K562 (cell line): ENCODE results near the gene WNT11. TPM values are rescaled to one million over a fixed set of nuclear protein-coding genes. Genes with fewer than 3 reads are reported as not detected.

Experiments
- ATAC-seq: fragments of 200-7000 bp; cut with Tn5 transposase; 3 replicates; pipeline ENCODE4 v1.9.1; 2020; ENCODE audit warnings: moderate library complexity
- BruUV-seq: library from RNA; stranded (reverse); fragments of 400-500 nt; replicated peaks from 2 replicates; lab custom pipeline; 2021; lab: Mats Ljungman, UMichigan
- CTCF ChIA-PET: fragments of 300-600 bp; formaldehyde crosslinking; extraction: SDS; loops from one replicate; lab custom pipeline; 2021; ENCODE audit warnings: low intra/inter-chr PET ratio; lab: Yijun Ruan, JAX
- POLR2A ChIA-PET: fragments of 300-600, 350-650 bp; sonication (Branson Sonifier 250); formaldehyde crosslinking; extraction: SDS; loops from one replicate; lab custom pipeline; 2021; ENCODE audit warnings: antibody characterized with exemption, inconsistent platforms; lab: Yijun Ruan, JAX
- DNase-seq, 4 experiments: peaks; one replicate each; pipeline versions ENCODE4 v3.0.0 to v3.0.0-alpha.2; 2011 to 2018; ENCODE audit warnings: low spot score in 3 of 4, mixed read lengths in 3 of 4; ENCODE audit errors: extremely low read depth in 1 of 4
- FAIRE-seq: peaks from 2 replicates; lab custom pipeline; 2011; peaks lifted over from hg19 to GRCh38; lab: Jason Lieb, UNC
- H2AFZ ChIP-seq: 2 replicates; pipeline ENCODE4 v1.6.0; 2011; ENCODE audit warnings: low read depth, low read length, control low read depth, inconsistent platforms
- H3K27ac ChIP-seq: fragments of 200-600 bp; 3 replicates; pipeline ENCODE4 v1.8.0; 2011; ENCODE audit warnings: low read depth, mild to moderate bottlenecking, control low read depth, inconsistent platforms, low read length, moderate library complexity, mixed read lengths; ENCODE audit errors: extremely low read depth
- H3K27me3 ChIP-seq, 2 experiments: fragments of 300-600 bp in 1 of 2; 2 replicates in 1 of 2; 3 replicates in 1 of 2; pipeline versions ENCODE4 v1.6.0 to v1.8.0; 2011; ENCODE audit warnings: inconsistent platforms in 2 of 2, low read length in 2 of 2, mild to moderate bottlenecking in 1 of 2, mixed read lengths in 1 of 2, moderate library complexity in 1 of 2; ENCODE audit not compliant: control insufficient read depth in 2 of 2, insufficient read depth in 2 of 2
- H3K36me3 ChIP-seq: fragments of 300-600 bp; 3 replicates; pipeline ENCODE4 v1.8.0; 2011; ENCODE audit warnings: mild to moderate bottlenecking, low read length, inconsistent platforms; ENCODE audit not compliant: control insufficient read depth, insufficient read depth
- H3K4me1 ChIP-seq, 2 experiments: fragments of 200-600 bp in 1 of 2; replicated peaks in 1 of 2; 2 replicates in 1 of 2; 3 replicates in 1 of 2; pipeline versions ENCODE4 v1.5.1 to v1.8.0; 2011; ENCODE audit warnings: inconsistent platforms in 2 of 2, low read length in 2 of 2, mild to moderate bottlenecking in 1 of 2, mixed read lengths in 1 of 2, moderate library complexity in 1 of 2; ENCODE audit not compliant: control insufficient read depth in 2 of 2, insufficient read depth in 2 of 2
- H3K4me2 ChIP-seq: 2 replicates; pipeline ENCODE4 v1.6.1; 2011; ENCODE audit warnings: low read length, control low read depth, inconsistent platforms, mixed read lengths; ENCODE audit not compliant: insufficient read depth
- H3K4me3 ChIP-seq: fragments of 200-600 bp; sonication (generic), shearing (Covaris generic); 2 replicates; pipeline ENCODE4 v1.5.1; 2016; ENCODE audit warnings: control low read depth, inconsistent platforms
- H3K79me2 ChIP-seq: fragments of 200-600 bp; 3 replicates; pipeline ENCODE4 v1.8.0; 2011; ENCODE audit warnings: low read length, inconsistent platforms; ENCODE audit not compliant: control insufficient read depth, insufficient read depth
- H3K9ac ChIP-seq, 2 experiments: 2 replicates each; pipeline versions ENCODE4 v1.6.0 to v1.6.1; 2011; ENCODE audit warnings: low read depth in 2 of 2, low read length in 2 of 2, control low read depth in 1 of 2, inconsistent platforms in 1 of 2, mild to moderate bottlenecking in 1 of 2, mixed read lengths in 1 of 2; ENCODE audit not compliant: insufficient read depth in 1 of 2
- H3K9me1 ChIP-seq: one replicate; pipeline ENCODE4 v1.6.0; 2011; ENCODE audit warnings: inconsistent platforms, mild to moderate bottlenecking, low read length, moderate library complexity; ENCODE audit not compliant: control insufficient read depth, insufficient read depth
- H3K9me3 ChIP-seq: replicated peaks from 2 replicates; pipeline ENCODE4 v1.5.1; 2011; ENCODE audit warnings: low read depth, low read length, inconsistent platforms; ENCODE audit not compliant: control insufficient read depth, insufficient read depth
- H4K20me1 ChIP-seq: replicated peaks from 2 replicates; pipeline ENCODE4 v1.6.1; 2011; ENCODE audit warnings: low read length, inconsistent platforms, mixed read lengths; ENCODE audit not compliant: control insufficient read depth, insufficient read depth
- CBX5 ChIP-seq: IDR thresholded peaks from 2 replicates; pipeline ENCODE4 v1.6.1; 2014; ENCODE audit warnings: low read depth, borderline replicate concordance
- SAFB ChIP-seq: fragments of 200-400 bp; formaldehyde crosslinking; IDR thresholded peaks from 2 replicates; pipeline ENCODE4 v1.6.1; 2017; ENCODE audit warnings: low read depth, low read length, borderline replicate concordance
- ZNF75A ChIP-seq: fragments of 450-650 bp; formaldehyde crosslinking; IDR thresholded peaks from 2 replicates; pipeline ENCODE4 v1.4.0; 2020; ENCODE audit warnings: mild to moderate bottlenecking
- whole genome bisulfite sequencing: fragments of 100-300 bp; shearing (Covaris generic); methylation state at CpG from one replicate; pipeline ENCODE4 v1.1.6; 2016; ENCODE audit warnings: low coverage, mixed read lengths; ENCODE audit not compliant: insufficient coverage; ENCODE audit errors: missing lambda C conversion rate; 5-methylcytosine and 5-hydroxymethylcytosine counted together
- in situ Hi-C: fragments of 300-500 bp; cut with MboI; formaldehyde crosslinking; loops from 4 replicates; pipeline ENCODE4 v1.15.0; 2018; ENCODE audit warnings: inconsistent platforms, mixed read lengths
- intact Hi-C: fragments of 100-400 bp; cut with micrococcal nuclease; formaldehyde crosslinking; loops from 2 replicates; pipeline ENCODE4 v1.14.2; 2022
- polyA plus RNA-seq, 8 experiments: library from polyadenylated mRNA; depleted of rRNA in 4 of 8; stranded (reverse) in 5 of 8; unstranded in 3 of 8; fragments of >200 nt; fragmentation: Nextera tagmentation in 2 of 8; fragmentation: Illumina TruSeq in 1 of 8; extraction: Ambion mirVana in 2 of 8; extraction: Trizol in 1 of 8; gene quantifications; 2 replicates each; pipeline versions ENCODE4 v1.2.1 to v1.2.3, GENCODE V29; 2011 to 2014; ENCODE audit warnings: inconsistent platforms in 1 of 8, missing spikeins in 1 of 8
- total RNA-seq, 7 experiments: library from RNA; depleted of rRNA in 6 of 7; stranded (reverse); fragments of >200 nt in 6 of 7; fragmentation: Illumina TruSeq in 2 of 7; extraction: Trizol in 2 of 7; gene quantifications; 2 replicates each; pipeline versions ENCODE4 v1.2.1 to v1.2.3, GENCODE V29; 2011 to 2021; ENCODE audit warnings: low replicate concordance in 1 of 7
- TF ChIP-seq, protein P1 (sequence below): fragments of 200-800 bp; sonication (Bioruptor generic); IDR thresholded peaks from 2 replicates; pipeline ENCODE4 v1.6.1; 2017; ENCODE audit warnings: missing genetic modification characterization, missing compliant biosample characterization
- TF ChIP-seq, protein P2 (sequence below): sonication (generic); formaldehyde crosslinking; IDR thresholded peaks from 2 replicates; pipeline ENCODE4 v1.8.1; 2023; ENCODE audit warnings: mild to moderate bottlenecking, missing genetic modification reagents
- TF ChIP-seq, protein P3 (sequence below): sonication (generic); formaldehyde crosslinking; IDR thresholded peaks from 2 replicates; pipeline ENCODE4 v1.8.0; 2023; ENCODE audit warnings: mild to moderate bottlenecking, missing genetic modification reagents
- TF ChIP-seq, protein P4 (sequence below): fragments of 450-650 bp; formaldehyde crosslinking; IDR thresholded peaks from 2 replicates; pipeline ENCODE4 v1.4.0; 2020; ENCODE audit warnings: mild to moderate bottlenecking, moderate library complexity

WNT11 gene
- total and polyA plus RNA-seq, 9 of the 15 experiments (the other 6 are each of a cell fraction or from before 2014, with no cell fraction given): 0.03 to 0.20 (median 0.09) TPM; not detected in 4

DNA sequence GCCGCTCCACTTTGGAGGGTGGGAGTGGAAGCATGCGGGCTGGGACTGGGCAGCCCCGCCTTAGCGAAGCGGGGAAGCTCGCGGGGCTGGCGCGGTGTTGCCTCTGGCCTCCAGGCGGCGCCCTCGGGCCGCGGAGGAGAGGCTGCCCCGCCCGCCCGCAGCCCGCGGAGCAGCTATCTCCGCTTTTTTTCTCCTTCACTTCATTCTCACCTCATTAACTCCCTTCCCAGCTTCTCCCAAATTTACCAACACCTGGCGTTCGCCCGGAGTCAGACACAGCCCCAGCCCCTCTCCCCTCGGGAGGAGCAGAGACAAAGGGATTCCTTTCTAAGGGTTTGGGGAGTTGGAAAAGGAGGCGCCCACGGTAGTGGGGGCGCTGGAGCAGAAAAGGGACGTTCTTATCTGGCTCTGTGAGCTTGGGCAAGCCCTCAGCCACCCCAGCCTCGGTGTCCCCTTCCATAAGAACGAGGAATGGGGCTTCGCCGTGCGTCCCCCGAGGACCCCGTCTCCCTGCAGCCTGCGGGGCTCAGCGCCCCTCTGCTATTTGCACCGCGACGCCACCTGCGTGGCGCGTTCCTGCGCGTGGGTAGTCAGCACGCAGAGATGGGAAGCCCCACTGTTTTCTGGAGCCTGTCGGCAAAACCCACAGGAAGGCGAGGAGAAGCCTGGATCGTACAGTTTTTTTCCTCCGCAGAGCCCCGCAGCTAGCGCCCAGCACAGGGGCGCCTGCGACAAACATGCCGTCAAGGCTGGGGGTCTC, 1.5 kb upstream of the WNT11 start:
- in situ Hi-C loops (no loop called here), intact Hi-C loops (loop anchor here (1.0 to 10.0 kb wide), 4 partner anchors 56 to 477 kb away; no protein-coding TSS in a partner anchor)
- ATAC-seq (peak; percentile 90), DNase-seq (peak; percentile 87 to 92 (median 90)), FAIRE-seq (no peak)
- peak overlapping the region; percentile 16 to 74; a peak in 3 of 4 replicates for H3K9ac ChIP-seq
- no peaks in the 10 kb centered on the region for H3K79me2 ChIP-seq
- H3K9me3 ChIP-seq: no peaks in the 10 kb centered on the region
- no peaks in the 10 kb centered on the region for H4K20me1 ChIP-seq
- 25% methylated on average over 40 of the region's 55 CpGs for WGBS
- H3K27ac ChIP-seq: no peak overlapping the region
- no TSS peak for BruUV-seq
- H3K36me3 ChIP-seq: no peaks in the 10 kb centered on the region
- peak overlapping the region; percentile 46 for H3K4me3 ChIP-seq
- H3K27me3 ChIP-seq: peaks cover 0 to 29% of the 10 kb centered on the region in 2 experiments; a peak in 2 of 5 replicates
- H3K4me2 ChIP-seq: peak overlapping the region; percentile 72
- peak overlapping the region; percentile 70 for H2AFZ ChIP-seq
- POLR2A ChIA-PET: interaction anchor here (0.7 to 0.8 kb wide), 2 partner anchors 213 kb away, joined by 3 read pairs; no protein-coding TSS in a partner anchor
- peaks cover 18 to 59% of the 10 kb centered on the region in 2 experiments; a peak in 4 of 5 replicates for H3K4me1 ChIP-seq
- CTCF ChIA-PET: interaction anchor here (0.6 to 1.7 kb wide), 6 partner anchors 82 to 981 kb away, joined by 3 to 29 read pairs (median 5); no protein-coding TSS in a partner anchor
- H3K9me1 ChIP-seq: no peaks in the 10 kb centered on the region
- TF ChIP-seq, protein P1, sequence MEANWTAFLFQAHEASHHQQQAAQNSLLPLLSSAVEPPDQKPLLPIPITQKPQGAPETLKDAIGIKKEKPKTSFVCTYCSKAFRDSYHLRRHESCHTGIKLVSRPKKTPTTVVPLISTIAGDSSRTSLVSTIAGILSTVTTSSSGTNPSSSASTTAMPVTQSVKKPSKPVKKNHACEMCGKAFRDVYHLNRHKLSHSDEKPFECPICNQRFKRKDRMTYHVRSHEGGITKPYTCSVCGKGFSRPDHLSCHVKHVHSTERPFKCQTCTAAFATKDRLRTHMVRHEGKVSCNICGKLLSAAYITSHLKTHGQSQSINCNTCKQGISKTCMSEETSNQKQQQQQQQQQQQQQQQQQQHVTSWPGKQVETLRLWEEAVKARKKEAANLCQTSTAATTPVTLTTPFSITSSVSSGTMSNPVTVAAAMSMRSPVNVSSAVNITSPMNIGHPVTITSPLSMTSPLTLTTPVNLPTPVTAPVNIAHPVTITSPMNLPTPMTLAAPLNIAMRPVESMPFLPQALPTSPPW (CRISPR knock-in tag): peak; percentile 98
- TF ChIP-seq, protein P2, sequence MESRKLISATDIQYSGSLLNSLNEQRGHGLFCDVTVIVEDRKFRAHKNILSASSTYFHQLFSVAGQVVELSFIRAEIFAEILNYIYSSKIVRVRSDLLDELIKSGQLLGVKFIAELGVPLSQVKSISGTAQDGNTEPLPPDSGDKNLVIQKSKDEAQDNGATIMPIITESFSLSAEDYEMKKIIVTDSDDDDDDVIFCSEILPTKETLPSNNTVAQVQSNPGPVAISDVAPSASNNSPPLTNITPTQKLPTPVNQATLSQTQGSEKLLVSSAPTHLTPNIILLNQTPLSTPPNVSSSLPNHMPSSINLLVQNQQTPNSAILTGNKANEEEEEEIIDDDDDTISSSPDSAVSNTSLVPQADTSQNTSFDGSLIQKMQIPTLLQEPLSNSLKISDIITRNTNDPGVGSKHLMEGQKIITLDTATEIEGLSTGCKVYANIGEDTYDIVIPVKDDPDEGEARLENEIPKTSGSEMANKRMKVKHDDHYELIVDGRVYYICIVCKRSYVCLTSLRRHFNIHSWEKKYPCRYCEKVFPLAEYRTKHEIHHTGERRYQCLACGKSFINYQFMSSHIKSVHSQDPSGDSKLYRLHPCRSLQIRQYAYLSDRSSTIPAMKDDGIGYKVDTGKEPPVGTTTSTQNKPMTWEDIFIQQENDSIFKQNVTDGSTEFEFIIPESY (CRISPR knock-in tag): peak; percentile 69
- no peak for TF ChIP-seq CBX5
- no peak for TF ChIP-seq ZNF75A (CRISPR knock-in tag)
- TF ChIP-seq SAFB: peak; percentile 25; the same call in 1 of the 2 replicates
- TF ChIP-seq, protein P3, sequence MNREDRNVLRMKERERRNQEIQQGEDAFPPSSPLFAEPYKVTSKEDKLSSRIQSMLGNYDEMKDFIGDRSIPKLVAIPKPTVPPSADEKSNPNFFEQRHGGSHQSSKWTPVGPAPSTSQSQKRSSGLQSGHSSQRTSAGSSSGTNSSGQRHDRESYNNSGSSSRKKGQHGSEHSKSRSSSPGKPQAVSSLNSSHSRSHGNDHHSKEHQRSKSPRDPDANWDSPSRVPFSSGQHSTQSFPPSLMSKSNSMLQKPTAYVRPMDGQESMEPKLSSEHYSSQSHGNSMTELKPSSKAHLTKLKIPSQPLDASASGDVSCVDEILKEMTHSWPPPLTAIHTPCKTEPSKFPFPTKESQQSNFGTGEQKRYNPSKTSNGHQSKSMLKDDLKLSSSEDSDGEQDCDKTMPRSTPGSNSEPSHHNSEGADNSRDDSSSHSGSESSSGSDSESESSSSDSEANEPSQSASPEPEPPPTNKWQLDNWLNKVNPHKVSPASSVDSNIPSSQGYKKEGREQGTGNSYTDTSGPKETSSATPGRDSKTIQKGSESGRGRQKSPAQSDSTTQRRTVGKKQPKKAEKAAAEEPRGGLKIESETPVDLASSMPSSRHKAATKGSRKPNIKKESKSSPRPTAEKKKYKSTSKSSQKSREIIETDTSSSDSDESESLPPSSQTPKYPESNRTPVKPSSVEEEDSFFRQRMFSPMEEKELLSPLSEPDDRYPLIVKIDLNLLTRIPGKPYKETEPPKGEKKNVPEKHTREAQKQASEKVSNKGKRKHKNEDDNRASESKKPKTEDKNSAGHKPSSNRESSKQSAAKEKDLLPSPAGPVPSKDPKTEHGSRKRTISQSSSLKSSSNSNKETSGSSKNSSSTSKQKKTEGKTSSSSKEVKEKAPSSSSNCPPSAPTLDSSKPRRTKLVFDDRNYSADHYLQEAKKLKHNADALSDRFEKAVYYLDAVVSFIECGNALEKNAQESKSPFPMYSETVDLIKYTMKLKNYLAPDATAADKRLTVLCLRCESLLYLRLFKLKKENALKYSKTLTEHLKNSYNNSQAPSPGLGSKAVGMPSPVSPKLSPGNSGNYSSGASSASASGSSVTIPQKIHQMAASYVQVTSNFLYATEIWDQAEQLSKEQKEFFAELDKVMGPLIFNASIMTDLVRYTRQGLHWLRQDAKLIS (CRISPR knock-in tag): peak; percentile 44; the same call in 1 of the 2 replicates
- TF ChIP-seq, protein P4, sequence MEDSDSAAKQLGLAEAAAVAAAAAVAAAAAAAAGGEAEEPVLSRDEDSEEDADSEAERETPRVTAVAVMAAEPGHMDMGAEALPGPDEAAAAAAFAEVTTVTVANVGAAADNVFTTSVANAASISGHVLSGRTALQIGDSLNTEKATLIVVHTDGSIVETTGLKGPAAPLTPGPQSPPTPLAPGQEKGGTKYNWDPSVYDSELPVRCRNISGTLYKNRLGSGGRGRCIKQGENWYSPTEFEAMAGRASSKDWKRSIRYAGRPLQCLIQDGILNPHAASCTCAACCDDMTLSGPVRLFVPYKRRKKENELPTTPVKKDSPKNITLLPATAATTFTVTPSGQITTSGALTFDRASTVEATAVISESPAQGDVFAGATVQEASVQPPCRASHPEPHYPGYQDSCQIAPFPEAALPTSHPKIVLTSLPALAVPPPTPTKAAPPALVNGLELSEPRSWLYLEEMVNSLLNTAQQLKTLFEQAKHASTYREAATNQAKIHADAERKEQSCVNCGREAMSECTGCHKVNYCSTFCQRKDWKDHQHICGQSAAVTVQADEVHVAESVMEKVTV: peak; percentile 95
